ENCODE measurements around the gene BRSK2. TPM values are rescaled to one million over a fixed set of nuclear protein-coding genes. Genes with fewer than 3 reads are reported as not detected.
"Not testable (repeated sequence)": the region's sequence is repeated elsewhere in the genome, so short reads cannot be mapped to it uniquely, and the experiment has no call there.

BRSK2 gene
- total RNA-seq, 1 donor from 2014 or later = 0.52 TPM

DNA sequence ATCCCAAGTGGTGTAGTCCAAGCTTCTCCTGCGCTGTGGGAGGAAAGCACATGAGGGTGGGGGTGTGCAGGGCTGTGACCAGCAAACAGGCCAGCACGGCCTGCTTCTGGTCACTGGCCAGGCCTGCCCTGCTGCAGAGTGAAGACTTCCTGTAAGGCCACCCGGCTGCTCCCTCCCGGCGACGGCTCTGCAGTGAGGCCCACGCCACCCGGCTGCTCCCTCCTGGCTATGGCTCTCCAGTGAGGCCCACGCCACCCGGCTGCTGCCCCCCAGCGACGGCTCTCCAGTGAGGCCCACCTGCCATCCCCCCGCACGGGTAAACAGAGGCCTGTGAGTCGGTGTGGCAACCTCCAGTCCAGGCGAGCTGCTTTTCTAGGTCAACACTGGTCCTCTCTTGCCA lies 31.4 kb upstream of the BRSK2 start:
- TF ChIP-seq, protein P1, sequence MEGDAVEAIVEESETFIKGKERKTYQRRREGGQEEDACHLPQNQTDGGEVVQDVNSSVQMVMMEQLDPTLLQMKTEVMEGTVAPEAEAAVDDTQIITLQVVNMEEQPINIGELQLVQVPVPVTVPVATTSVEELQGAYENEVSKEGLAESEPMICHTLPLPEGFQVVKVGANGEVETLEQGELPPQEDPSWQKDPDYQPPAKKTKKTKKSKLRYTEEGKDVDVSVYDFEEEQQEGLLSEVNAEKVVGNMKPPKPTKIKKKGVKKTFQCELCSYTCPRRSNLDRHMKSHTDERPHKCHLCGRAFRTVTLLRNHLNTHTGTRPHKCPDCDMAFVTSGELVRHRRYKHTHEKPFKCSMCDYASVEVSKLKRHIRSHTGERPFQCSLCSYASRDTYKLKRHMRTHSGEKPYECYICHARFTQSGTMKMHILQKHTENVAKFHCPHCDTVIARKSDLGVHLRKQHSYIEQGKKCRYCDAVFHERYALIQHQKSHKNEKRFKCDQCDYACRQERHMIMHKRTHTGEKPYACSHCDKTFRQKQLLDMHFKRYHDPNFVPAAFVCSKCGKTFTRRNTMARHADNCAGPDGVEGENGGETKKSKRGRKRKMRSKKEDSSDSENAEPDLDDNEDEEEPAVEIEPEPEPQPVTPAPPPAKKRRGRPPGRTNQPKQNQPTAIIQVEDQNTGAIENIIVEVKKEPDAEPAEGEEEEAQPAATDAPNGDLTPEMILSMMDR (IDR thresholded peaks at IDR 0.05; ENCODE audit: borderline replicate concordance) = no peak
- H3K4me1 ChIP-seq = no peaks in the 10 kb centered on the region
- no peaks in the 10 kb centered on the region for H3K36me3 ChIP-seq
- peaks cover 83% of the 10 kb centered on the region for H3K27me3 ChIP-seq (ENCODE audit: low read depth)
- no peak overlapping the region for H3K4me3 ChIP-seq
- no peak for DNase-seq
- intact Hi-C loops (cut with micrococcal nuclease) = no loop called here
- peaks cover 1% of the 10 kb centered on the region for H3K9me3 ChIP-seq (replicated peaks)
- H3K27ac ChIP-seq (replicated peaks) = no peak overlapping the region

DNA sequence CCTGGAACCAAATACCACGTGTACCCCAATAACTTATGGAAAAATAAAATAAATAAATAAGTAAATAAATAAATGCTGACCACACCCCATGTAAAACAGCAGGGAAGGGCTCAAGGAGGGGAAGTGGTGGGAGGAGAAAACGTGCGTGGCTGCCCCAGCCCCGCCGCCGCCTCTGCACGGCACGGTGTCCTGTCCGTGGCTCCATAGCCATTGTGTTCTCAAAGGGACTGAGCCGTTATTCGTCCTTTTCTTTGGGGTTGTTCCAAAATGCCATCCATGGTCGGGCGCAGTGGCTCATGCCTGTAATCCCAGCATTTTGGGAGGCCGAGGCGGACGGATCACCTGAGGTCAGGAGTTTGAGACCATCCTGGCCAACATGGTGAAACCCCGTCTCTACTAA lies 30.8 kb upstream of the BRSK2 start:
- H3K27ac ChIP-seq (replicated peaks); intact Hi-C loops (cut with micrococcal nuclease); H3K4me1 ChIP-seq; H3K36me3 ChIP-seq; H3K9me3 ChIP-seq (replicated peaks); H3K4me3 ChIP-seq; DNase-seq: not testable (repeated sequence)
- H3K27me3 ChIP-seq (ENCODE audit: low read depth) = peaks cover 77% of the 10 kb centered on the region

DNA sequence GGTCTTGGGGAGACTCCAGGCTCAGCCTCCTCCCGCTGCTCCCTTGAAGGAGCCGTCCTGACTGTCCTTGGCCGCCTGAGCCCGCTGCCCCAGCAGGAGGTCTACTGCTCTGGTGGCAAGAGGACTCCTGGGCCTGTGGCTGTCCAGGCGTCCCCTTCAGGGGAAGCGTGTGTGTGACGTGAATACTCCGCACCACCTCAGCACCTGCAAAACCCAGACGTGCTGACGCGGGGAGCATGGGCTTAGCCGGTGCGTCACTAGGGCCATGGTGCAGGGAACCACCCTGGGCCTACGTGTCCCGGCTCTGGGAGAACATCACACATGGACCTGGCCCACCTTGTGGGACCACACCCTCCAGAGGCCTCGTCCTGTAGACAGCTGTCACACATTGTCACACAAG lies 30.2 kb upstream of the BRSK2 start:
- peaks cover 70% of the 10 kb centered on the region for H3K27me3 ChIP-seq (ENCODE audit: low read depth)
- intact Hi-C loops (cut with micrococcal nuclease) = no loop called here
- no peaks in the 10 kb centered on the region for H3K4me1 ChIP-seq
- H3K36me3 ChIP-seq = no peaks in the 10 kb centered on the region
- no peak overlapping the region for H3K4me3 ChIP-seq
- no peak for DNase-seq
- no peak overlapping the region for H3K27ac ChIP-seq (replicated peaks)
- TF ChIP-seq, protein P1 (IDR thresholded peaks at IDR 0.05; ENCODE audit: borderline replicate concordance) = no peak
- H3K9me3 ChIP-seq (replicated peaks) = peaks cover 14% of the 10 kb centered on the region

DNA sequence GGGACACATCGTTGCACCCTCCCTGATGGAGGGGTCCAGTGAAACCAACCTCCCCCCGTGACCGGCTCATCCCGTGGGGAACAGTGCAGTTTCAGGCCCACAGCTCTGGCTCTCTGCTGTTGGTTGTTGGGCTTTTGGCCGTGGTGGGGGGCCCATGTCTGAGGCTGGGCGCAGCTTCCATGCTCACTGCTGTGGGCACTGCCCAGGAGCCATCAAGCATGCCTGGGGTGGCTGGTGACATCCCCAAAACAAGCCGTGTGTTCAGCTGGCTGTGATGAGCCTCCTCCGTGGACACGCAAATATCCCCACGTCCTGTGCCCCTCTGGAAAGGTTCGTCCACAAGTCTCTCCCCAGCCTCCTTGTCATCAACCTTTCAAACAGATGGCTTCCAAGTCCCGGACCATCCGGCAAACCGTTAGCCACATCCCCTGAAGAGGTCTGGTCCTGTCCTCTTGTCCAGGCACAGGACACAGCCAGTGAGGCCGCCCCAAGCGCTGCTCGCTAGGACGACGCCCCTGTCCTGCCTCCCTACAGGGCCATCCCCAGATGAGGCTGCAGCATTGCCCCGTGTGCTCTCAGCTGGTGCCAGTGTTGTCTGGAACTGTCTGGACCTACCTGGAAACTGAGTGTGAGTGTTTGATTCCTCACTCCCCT lies 29.4 kb upstream of the BRSK2 start:
- TF ChIP-seq, protein P1 (IDR thresholded peaks at IDR 0.05; ENCODE audit: borderline replicate concordance) = no peak
- H3K36me3 ChIP-seq = no peaks in the 10 kb centered on the region
- peaks cover 22% of the 10 kb centered on the region for H3K9me3 ChIP-seq (replicated peaks)
- no peak for DNase-seq
- intact Hi-C loops (cut with micrococcal nuclease) = no loop called here
- no peak overlapping the region for H3K4me3 ChIP-seq
- H3K4me1 ChIP-seq = no peaks in the 10 kb centered on the region
- no peak overlapping the region for H3K27ac ChIP-seq (replicated peaks)
- peaks cover 64% of the 10 kb centered on the region for H3K27me3 ChIP-seq (ENCODE audit: low read depth)

GRCh38 chr11:1360835-1361357 lies 28.8 kb upstream of the BRSK2 start:
- intact Hi-C loops (cut with micrococcal nuclease) = no loop called here
- no peak overlapping the region for H3K27ac ChIP-seq (replicated peaks)
- no peak overlapping the region for H3K4me3 ChIP-seq
- DNase-seq = no peak
- TF ChIP-seq, protein P1 (IDR thresholded peaks at IDR 0.05; ENCODE audit: borderline replicate concordance) = no peak
- no peaks in the 10 kb centered on the region for H3K36me3 ChIP-seq
- peaks cover 63% of the 10 kb centered on the region for H3K27me3 ChIP-seq (ENCODE audit: low read depth)
- H3K9me3 ChIP-seq (replicated peaks) = peaks cover 27% of the 10 kb centered on the region
- no peaks in the 10 kb centered on the region for H3K4me1 ChIP-seq

GRCh38 chr11:1361882-1362281 lies 27.9 kb upstream of the BRSK2 start:
- H3K27me3 ChIP-seq (ENCODE audit: low read depth) = peaks cover 58% of the 10 kb centered on the region
- no peaks in the 10 kb centered on the region for H3K4me1 ChIP-seq
- peaks cover 37% of the 10 kb centered on the region for H3K9me3 ChIP-seq (replicated peaks)
- no peak for DNase-seq
- intact Hi-C loops (cut with micrococcal nuclease) = no loop called here
- TF ChIP-seq, protein P1 (IDR thresholded peaks at IDR 0.05; ENCODE audit: borderline replicate concordance) = no peak
- H3K4me3 ChIP-seq = no peak overlapping the region
- no peak overlapping the region for H3K27ac ChIP-seq (replicated peaks)
- H3K36me3 ChIP-seq = no peaks in the 10 kb centered on the region
